GM21447 (cell line): ENCODE results near the gene SERPINC1.
"Not testable (repeated sequence)": the region's sequence is repeated elsewhere in the genome, so short reads cannot be mapped to it uniquely, and the experiment has no call there.

Experiments used
- ATAC-seq: cut with Tn5 transposase; IDR thresholded peaks from one replicate; pipeline ENCODE4 v1.9.1; 2021; ENCODE audit not compliant: unreplicated experiment

The SERPINC1 gene

GRCh38 chr1:173893611-173894010 is 23.5 kb downstream of the SERPINC1 start:
- ATAC-seq: no peak

- ATAC-seq: no peak
These were observed 27.2 kb downstream of the SERPINC1 start for GRCh38 chr1:173889885-173890284.

GRCh38 chr1:173888749-173889148 is 28.4 kb downstream of the SERPINC1 start:
- ATAC-seq: no peak

DNA sequence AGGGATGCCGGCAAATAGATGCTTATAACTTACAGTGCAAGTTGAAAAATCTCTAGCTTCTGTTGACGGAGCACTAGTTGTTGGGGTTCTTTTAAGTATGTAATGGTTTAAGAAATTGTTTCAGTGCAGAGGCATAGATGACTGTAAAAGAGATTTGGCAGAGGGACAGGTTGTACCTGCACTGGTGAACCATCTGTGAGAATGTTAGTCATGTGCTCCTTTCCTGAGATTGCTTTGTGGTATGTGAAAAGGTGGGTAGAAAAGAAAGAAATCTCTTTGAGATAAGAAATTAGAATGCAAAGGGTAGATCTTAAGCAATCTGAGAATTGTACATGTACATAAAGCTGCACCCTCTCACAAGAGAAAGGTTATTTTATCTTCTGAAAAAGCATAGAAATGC is 29.5 kb downstream of the SERPINC1 start:
- ATAC-seq: no peak

- no peak for ATAC-seq
These were observed 30.1 kb downstream of the SERPINC1 start for GRCh38 chr1:173886746-173887611.

DNA sequence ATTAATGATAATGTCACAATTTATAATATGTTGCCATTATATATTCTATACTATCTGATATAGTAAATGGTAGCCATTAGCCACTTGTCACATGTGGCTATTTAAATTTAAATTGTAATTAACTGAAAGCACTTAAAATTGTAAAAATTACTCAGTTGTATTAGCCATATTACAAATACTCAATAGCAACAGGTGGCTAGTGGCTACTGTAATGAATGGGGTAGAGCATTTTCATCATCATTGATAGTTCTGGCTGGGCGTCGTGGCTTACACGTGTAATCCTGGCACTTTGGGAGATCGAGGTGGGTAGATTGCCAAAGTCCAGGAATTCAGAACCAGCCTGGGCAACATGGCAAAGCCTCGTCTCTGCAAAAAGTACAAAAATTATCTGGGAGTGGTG is 32.4 kb downstream of the SERPINC1 start:
- no peak for ATAC-seq

- ATAC-seq: not testable (repeated sequence)
These were observed 36.0 kb downstream of the SERPINC1 start for GRCh38 chr1:173881117-173881516.

DNA sequence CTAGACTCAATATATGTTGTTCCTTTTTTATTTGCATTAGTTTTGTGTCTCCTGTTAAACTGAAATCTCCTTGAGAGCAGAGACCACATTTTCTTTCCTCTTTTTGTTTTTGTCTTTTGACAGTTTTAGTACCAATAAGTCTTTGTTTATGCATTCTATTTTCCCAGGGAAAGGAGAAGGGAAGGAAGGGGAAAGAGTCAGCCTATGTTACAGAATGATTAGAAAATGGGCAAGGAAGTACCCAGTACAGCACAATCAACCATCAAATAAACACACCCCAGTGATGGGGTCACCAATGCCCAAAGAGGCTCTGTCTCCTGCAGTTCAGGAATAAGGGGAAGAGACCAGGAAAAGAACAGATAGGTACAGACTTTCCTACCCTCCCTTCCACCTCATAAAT is 38.9 kb downstream of the SERPINC1 start:
- ATAC-seq: no peak

DNA sequence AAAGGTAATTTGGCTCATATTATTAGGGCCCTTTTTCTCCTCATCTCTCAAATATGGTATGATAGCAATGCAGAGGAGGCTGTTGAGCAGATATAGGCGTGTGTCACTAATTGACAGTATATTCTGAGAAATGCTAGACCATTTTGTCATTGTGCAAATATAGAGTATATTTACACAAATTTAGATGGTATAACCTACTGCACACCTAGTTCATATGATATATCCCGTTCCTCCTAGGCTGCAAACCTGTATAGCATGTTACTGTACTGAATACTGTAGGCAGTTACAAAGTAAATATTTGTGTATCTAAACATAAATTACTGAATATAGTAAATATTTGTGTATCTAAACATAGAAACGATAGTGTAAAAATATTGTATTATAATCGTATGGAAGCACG is 40.4 kb downstream of the SERPINC1 start:
- no peak for ATAC-seq

- no peak for ATAC-seq
These were observed 45.6 kb downstream of the SERPINC1 start for GRCh38 chr1:173871500-173871899.

- ATAC-seq: no peak
These were observed 46.0 kb downstream of the SERPINC1 start for GRCh38 chr1:173871091-173871490.

DNA sequence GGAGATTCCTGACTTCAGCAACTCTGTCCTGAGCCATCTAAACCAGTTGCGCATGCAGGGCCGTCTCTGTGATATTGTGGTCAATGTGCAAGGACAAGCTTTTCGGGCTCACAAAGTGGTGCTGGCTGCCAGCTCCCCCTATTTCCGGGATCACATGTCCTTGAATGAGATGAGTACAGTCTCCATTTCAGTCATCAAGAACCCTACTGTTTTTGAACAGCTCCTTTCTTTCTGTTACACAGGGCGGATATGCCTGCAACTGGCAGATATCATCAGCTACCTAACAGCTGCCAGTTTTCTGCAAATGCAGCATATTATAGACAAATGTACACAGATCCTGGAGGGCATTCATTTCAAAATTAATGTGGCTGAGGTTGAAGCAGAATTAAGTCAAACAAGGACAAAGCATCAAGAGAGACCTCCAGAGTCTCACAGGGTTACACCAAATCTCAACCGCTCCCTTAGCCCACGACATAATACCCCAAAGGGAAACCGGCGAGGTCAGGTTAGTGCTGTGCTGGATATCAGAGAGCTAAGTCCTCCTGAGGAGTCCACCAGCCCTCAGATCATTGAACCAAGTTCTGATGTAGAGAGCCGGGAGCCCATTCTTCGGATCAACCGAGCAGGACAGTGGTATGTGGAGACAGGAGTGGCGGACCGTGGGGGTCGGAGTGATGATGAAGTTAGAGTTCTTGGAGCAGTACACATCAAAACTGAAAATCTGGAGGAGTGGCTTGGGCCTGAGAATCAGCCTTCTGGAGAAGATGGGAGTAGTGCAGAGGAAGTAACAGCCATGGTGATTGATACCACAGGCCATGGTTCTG is 46.7 kb downstream of the SERPINC1 start:
- ATAC-seq: no peak

GRCh38 chr1:173869021-173869359 is 48.1 kb downstream of the SERPINC1 start:
- no peak for ATAC-seq

DNA sequence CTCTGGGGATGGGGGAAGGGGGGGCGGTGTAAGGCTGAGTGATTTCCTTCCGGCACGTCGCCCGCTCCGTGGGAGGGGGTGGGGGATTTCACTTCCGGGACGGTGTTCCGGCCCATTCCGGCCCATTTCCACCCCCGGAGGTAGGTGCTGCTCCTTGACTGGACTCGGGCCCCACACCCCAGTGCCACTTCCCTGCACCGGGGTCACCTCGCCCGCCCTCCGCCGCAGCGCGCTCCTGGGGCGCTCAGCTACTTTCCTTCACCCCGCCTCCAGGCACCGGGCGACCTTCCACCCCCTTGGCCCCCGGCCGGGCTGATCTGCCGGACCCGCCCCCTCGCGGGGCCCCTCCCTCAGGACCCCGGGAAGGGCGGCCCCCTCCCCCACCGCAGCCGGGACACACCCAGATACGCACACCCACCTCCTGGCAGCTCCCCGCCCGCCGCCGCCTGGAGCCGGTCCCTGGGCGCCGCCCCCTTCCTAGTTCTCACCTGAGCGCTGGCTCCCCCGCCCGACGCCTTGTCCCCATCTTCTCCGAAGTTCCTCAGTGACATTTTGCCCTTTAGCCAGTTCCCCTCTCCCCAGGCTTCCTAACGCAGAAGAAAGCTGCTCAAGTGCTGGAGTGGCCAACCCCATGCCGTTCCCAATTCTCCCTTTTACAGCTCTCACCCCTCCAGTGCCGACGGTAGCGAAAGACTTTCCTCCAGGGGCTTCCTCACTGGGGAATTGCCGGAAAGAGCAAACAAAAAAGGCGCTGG is 48.7 kb downstream of the SERPINC1 start, which contains the start of gene ZBTB37:
Gene ZBTB37 (plus strand): TSS at position 115 of the 755 bp plus-strand sequence. CDS start 1,846 bp downstream, outside the sequence.
- peak; percentile 62 for ATAC-seq

- peak; percentile 70 for ATAC-seq
These were observed 49.3 kb downstream of the SERPINC1 start, which contains the start of gene GAS5 for GRCh38 chr1:173867753-173868265. Gene GAS5, minus strand, starts transcription at chr1:173867989.

- ATAC-seq: no peak
These were observed 49.9 kb downstream of the SERPINC1 start for GRCh38 chr1:173867141-173867752.

- ATAC-seq: no peak
These were observed 50.6 kb downstream of the SERPINC1 start for GRCh38 chr1:173866413-173867115.

DNA sequence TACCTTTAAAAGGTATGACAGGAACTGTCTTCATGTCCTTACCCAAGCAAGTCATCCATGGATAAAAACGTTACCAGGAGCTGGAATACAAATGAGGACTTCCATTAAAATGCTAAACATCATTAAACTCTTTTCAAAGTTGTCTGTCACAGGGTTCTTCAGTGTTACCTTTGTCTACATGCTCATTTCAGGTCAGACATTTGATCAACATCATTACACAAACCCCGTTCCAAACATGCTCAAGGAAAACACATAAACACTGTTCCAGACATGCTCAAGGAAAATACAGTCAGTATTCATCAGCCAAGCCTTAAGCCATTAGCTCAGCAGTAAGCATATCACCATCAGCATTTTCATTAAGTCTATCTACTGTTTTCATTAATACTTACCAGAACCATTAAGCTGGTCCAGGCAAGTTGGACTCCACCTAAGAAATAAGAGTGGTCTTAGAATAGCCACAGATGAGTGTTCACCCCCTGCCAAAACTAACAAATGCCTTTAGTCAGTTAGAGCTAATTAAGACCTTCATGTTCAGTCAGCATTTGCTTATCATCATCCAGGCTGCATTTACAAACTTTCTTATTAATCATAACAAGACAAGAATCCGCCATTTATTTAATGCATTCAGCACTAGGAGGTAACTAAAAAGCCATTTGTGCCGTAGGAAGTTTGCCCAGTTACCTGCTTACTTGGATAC is 51.5 kb downstream of the SERPINC1 start:
- no peak for ATAC-seq

GRCh38 chr1:173864179-173864867 is 52.8 kb downstream of the SERPINC1 start:
- no peak for ATAC-seq
